GM18505 (cell line): Measurements from ENCODE around the gene CFAP77.

Experiments
- ATAC-seq: cut with Tn5 transposase; IDR thresholded peaks from one replicate; pipeline ENCODE4 v1.9.1; 2021; ENCODE audit not compliant: unreplicated experiment
- POLR2A ChIP-seq: IDR thresholded peaks from 4 replicates; pipeline ENCODE4 v1.6.1; 2011; ENCODE audit warnings: borderline replicate concordance; ENCODE audit not compliant: insufficient read depth, insufficient read length; ENCODE audit errors: extremely low read depth

CFAP77 gene

DNA sequence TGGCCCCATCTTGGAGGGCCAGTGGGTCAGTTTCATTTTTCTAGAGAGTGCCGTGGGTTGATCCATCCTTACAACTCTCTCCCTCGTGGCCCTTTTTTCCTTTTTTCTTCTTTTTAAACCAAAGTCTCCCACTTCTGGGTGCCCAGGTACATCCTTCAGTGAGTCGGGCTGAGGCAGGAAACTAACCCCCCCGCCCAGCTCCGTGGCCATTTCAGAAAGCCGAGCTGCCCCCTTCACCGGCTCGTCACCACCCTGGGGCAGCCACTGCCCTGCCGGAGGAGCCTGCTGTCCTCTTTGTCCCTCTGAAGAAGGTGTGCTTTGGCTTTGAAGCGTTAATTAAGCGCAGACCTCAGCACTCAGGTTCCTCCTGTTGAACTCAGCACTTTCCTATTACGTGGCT is 5.2 kb downstream of the CFAP77 start:
- no peak for ATAC-seq
- no peak for TF ChIP-seq POLR2A

DNA sequence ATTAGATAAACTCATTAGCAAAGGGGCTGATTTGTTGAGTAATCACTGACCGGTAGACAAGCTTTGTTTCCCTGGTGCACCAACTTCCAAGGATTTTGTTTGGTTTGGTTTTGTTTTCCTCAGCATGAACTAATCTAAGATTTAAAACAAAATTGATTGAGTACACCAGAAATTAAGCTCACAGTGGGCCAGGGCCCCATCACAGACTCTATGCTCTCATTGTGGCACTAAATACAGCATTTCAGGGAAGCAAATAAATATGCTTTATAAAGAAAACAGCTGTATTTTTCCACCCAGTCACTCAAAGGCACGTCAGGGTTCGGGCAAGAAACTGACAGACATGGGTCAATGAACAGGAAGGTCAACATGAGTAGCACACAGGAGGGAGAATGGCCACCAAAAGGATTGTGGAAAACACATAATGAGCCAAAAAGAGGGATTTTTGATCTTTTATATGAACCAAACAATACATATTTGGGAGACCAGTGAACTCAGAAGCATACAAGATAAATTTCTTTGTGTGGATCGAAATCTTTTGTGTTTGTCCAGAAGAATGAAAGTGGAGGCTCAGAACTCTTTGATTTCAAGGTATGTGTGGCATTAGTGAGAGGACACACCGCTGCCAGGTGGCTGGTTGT is 8.8 kb downstream of the CFAP77 start:
- TF ChIP-seq POLR2A: no peak
- no peak for ATAC-seq

DNA sequence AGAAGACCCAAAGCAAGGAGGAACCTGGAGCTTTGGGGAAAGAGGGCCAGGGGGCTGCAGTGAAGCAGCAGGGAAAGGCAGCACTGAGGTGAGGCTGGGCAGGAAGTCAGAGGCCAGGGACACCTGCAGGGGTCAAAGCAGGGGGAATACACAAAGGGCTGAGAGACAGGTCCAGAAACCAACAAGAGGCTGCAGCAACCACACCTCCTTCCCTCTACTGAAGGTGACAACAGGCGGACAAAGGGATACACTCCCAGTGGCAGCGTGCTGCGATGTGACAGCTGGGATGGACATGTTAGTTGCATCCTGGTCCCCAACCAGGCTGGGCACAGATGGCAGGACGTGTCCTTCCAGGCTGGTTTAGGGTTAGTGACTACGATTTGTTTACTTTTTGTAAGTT is 12.6 kb downstream of the CFAP77 start:
- TF ChIP-seq POLR2A: no peak

DNA sequence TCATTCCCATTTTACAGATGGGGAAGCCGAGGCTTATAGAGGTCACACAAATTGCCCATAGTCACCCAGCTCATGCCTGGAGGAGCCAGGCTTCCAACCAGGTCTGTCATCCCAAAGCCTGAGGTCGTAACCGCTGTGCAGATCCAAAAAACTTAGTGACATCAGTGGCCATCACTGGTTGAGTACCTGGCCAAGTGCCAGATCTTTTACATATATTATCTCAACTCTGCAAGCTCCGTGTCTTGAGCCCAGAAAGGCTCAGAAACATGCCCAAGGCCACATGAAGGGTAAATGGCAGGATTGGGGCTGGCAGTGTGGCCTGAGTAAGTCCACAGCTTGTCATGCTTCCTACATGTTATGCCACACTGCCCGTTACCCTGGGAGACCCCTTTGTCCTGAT is 13.5 kb downstream of the CFAP77 start:
- no peak for TF ChIP-seq POLR2A
- no peak for ATAC-seq

More for the DNA sequence above, 12.6 kb downstream of the CFAP77 start:
- no peak for ATAC-seq

DNA sequence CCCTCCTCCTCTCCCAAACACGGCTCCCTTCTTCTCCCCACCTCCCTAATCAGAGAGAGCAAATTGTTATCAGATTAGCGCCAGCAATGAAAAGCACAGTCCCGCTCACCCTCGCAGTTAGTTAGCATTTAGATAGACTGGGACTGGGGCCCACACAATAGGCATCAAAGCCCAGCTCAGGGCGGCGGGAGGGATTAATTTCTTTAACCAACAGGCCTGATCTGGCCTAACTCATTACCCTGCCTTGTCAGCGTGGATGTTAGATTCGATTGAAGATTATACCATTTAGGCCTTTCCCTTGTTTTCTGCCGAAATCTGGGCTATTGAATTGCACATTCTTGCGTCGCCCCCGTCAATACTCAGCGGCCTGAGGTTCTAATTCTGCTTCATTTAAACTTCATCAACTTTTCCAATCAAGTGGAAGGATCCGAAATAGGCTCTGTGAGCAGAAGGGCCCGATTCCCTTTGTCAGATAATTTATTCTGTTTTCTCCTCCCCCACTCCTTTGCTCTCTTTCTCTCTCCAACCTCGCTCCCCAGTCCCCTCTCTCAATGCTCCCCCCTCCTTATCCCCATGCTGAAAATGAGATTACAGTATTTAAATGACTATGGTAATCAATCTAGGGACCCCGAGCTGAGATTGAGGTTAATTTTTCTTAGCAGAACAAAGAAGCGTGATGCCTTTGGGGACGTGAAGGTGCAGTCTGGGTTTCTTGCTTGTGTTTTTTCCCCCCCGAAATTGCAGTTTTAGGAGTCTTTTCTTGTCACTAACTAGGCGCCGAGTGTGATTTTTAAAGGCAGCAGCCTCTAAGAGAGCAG is 15.1 kb downstream of the CFAP77 start:
- ATAC-seq: no peak
- no peak for TF ChIP-seq POLR2A

DNA sequence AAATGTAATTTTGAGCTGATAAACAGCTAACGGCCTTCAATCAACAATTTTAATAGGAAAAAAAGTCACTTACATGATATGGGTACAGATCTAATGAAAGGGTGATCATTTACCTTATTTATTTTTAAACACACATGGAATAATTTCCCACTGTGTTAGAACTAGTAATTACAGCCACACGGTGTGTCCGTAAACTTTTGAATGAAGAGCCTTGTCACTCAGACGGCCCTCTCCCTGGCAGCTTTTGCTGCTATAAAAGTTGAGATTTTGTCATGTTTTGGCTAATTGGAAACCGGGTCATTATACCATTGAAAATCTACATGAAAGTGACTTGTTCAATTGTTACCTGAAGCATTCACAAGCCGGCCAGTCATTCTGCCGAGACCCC is 15.7 kb downstream of the CFAP77 start:
- no peak for TF ChIP-seq POLR2A
- no peak for ATAC-seq

DNA sequence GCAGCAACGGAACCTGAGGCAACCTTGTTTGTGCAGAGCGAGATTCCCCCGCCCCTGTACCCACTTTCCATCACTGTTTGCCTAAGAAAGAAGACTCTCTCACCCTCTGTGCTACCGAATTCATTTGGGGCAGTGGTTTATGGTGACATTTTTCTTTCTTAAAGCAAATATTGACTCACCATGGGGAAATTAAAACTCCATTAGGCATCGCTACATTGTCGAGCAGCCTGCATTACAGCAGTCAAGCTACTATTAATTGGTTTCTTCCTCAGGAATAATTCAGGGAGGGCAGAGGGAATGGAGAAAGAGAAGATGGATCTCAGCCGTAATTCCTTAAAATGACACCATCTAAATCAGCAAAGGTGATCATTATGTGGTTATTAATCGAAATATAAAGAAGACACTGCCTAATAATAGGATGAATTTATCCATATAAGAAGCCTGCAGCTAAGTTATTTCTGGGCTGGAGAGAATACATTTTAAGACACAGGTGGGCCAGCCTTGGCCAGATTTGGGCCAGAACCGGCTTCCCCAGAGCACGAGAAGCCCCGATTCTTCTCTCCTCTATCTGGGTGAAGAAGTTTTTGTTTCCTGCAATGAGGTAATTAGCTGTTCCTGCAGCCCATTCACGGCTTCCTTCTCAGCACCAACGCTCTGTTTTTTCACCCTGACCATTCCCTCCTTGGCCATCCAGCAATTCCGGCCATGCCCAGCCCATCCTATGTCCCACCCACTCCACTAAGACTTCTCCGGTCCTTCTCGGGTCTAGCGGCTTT is 16.8 kb downstream of the CFAP77 start:
- ATAC-seq: no peak
- TF ChIP-seq POLR2A: no peak

DNA sequence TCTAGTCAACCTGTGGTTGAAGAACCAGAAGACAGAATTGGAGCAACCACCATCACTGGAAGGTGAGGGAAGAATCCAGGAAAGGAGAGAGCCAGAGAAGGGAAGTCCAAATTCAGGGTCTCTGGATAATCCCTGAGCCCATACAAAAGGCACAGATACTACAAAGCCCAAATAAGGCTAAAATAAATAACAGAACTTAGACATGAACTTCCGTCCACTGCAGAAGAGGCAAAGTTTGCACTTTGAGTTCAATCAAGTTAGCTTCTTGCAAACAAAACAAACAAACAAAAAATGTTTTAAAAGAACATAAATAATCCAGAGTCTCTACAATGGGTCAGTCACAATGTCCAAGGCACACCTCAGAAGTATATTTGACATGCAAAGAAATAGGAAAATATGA is 21.0 kb downstream of the CFAP77 start:
- no peak for ATAC-seq
- no peak for TF ChIP-seq POLR2A

DNA sequence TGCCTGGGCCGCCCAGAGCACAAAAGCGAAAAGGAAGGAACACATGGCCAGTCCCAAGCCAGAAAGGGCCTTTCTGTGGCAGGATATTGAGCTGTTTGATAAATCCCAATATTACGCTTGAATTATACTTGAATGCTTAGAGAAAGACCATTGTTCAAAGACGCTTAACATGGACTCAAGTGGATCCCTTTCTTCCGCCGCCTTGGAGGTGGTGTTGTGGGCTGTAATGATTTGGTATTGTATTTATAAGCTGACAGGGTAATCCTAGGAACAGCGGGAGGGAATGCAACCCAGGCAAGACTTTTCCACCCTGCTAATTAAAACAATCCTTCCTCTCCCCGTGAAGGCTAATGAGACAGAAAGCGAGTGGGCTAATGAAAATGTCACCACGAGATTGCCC is 24.9 kb downstream of the CFAP77 start:
- TF ChIP-seq POLR2A: no peak
- ATAC-seq: no peak

DNA sequence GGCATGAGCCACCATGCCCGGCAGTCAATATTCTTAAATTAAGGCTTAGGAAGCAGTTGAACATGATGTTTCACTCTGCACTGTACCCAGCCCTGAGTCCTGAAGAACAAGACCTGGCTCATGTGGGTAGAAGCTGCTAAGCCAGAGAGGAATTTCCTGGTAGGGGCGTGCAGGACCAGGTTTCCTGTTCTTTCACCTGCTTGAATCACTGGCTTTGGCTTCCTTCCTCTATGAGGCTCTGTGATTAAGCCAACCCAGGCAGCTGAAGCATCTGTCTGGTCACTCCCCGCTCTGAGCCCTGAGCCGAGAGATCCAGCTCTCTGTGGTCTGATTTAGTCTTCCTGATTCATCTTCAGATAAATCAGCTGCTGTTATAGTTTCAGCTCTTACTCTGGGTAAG is 29.1 kb downstream of the CFAP77 start:
- ATAC-seq: no peak

DNA sequence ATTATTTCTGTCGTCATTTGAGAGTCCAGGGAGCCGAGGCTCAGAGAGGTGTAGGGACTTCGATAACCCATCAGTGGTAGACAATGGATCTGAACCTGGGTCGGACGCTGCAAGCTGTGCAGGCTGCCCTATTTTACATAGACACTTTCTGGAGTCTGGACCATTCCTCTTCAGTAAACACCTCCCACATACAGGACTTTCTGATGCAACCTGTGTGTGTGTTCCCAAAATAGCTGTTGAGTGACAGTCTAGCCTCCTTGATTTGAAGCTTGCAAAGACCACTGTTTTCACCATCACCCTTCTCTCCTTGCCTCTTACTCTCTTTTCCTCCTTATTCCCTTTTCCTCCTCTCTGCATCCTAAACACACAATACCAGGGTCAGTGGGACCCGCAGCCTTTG is 30.7 kb downstream of the CFAP77 start:
- TF ChIP-seq POLR2A: no peak
- no peak for ATAC-seq

More for the DNA sequence above, 29.1 kb downstream of the CFAP77 start:
- TF ChIP-seq POLR2A: no peak

DNA sequence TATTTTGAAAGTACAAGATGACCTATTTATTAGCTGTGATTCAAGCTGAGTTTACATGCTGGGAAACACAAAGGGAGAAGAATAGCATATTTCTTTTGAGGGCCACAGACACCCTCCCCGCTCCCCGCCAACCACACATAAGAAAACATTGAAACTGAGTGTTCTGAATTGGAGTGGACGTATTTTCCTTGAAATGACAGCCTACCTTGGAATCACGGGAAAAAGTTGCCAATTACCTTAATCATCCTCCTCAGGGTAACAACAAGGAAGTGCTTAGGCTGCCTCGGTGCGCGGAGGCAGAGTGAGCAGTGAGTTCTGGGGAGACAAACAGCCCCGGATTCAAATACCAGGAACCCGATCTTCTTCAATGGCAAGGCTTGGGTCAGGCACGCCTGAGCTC is 31.4 kb downstream of the CFAP77 start:
- ATAC-seq: no peak
- TF ChIP-seq POLR2A: no peak

DNA sequence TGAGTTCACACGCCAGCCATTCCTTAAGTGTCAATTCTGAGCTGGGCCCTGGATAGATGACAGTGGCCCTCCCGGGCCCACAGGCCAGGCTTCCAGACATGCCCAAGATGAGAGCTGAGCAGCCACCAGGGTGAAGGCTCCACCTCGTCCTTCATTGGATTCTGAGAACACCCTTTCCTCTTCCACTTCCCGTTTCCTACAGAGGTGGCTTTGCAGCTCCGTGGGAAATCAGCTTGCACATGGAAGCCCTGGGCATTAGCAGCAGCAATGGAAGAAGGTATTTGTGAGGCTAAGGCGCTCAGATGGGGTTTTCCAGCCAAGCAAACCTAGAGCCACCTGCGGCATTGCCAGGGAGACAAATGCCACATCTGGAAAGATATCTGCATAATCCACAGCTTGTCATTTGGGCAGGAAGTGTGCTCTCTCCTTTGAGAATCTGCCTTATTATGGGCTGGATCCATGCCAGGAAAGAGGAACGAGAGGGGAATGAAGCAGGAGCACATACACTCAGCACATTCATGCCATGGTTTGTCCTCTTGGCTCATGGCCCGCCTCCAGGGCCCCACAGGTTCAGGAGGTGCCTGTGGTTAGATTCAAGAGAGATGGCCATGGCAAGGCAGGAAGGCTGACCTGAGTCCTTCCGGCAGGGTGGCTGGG is 34.1 kb downstream of the CFAP77 start:
- ATAC-seq: no peak
- no peak for TF ChIP-seq POLR2A

DNA sequence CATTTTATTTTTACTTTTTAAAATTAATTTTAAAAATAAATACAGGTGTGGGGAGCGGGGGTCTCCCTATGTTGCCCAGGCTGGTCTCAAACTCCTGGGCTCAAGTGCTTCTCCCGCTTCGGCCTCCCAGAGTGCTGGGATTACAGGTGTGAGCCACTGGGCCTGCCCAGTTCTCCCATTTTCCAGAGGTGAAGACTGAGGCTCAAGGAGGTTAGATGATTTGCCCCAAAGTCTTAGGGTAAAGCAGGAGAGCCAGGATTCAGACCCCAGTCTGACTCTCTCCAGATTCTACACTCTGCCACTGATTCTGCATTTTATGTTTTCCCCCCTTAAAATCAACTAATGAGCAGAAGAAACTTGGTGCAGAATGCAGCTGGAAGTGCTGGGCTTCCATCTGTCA is 36.9 kb downstream of the CFAP77 start:
- ATAC-seq: no peak
- no peak for TF ChIP-seq POLR2A

DNA sequence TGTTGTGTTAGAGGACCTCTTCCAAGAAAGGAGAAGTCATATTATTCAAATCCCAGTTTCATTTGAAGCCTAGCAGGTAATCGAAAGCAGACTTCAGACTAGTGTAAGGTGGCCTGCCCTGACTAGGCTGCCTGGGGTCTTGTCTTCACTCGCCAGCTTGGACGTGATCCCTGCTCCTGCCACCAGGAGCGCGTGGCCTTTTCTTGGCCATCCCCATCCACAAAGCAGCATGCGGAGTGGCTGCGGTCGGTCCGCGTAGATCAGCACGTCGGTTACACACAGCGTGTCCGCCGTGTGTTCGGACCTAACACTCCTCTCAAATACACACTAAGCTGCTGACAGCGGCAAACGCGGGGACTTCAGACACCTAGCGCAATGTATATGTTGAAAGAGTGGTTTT is 37.3 kb downstream of the CFAP77 start:
- no peak for ATAC-seq
- no peak for TF ChIP-seq POLR2A
